Brain microvascular endothelial cell (primary cell): ENCODE data around the gene VIPAS39.

ENCODE experiments used
- DNase-seq: peaks from one replicate; pipeline ENCODE4 v3.0.0-alpha.2; 2020
- H3K27ac ChIP-seq: fragments of 250-450 bp; sonication (Bioruptor Pico); 2 replicates; pipeline ENCODE4 v1.5.1; 2020; ENCODE audit warnings: mild to moderate bottlenecking, moderate library complexity
- H3K27me3 ChIP-seq: fragments of 250-450 bp; sonication (Bioruptor Pico); replicated peaks from 2 replicates; pipeline ENCODE4 v1.5.1; 2020; ENCODE audit warnings: mild to moderate bottlenecking
- H3K36me3 ChIP-seq: fragments of 250-450 bp; sonication (Bioruptor Pico); replicated peaks from 2 replicates; pipeline ENCODE4 v1.5.1; 2020; ENCODE audit warnings: mild to moderate bottlenecking
- H3K4me3 ChIP-seq: 2 replicates; pipeline ENCODE4 v1.5.1; 2011; ENCODE audit warnings: low read depth, mild to moderate bottlenecking, control low read depth, low read length, moderate library complexity
- in situ Hi-C: cut with HindIII; loops from 2 replicates; pipeline ENCODE4 v1.10.0; 2017; ENCODE audit warnings: low sequenced_read_pairs, low pct_ligation_motif_present
- TF ChIP-seq, protein P1 (sequence below): IDR thresholded peaks from 2 replicates; pipeline ENCODE4 v1.5.1; 2011; ENCODE audit warnings: low read depth, mild to moderate bottlenecking, moderate library complexity, low read length, control low read depth, inconsistent platforms; ENCODE audit errors: missing control alignments

The VIPAS39 gene

DNA sequence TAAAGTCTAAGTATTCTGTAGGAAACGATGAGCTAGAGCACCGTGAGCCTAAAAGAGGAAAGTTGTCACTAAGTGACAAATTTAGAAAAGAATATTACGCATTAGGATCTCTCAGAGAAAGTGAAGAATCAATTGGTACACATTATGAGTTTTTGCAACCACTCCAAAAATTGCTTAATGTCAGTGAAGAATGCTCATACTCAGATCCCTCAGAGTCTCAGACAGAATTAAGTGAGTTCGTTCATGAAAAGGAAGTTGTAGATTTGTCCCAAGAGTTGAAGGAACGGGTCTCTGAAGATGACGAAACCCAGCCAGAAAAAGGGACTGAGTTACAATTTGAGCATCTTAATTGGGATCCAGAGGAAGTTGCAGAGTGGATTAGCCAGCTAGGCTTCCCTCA, 78.7 kb downstream of the VIPAS39 start:
- no peak overlapping the region for H3K4me3 ChIP-seq
- in situ Hi-C loops, result no loop called here
- no peak for DNase-seq
- H3K27ac ChIP-seq, result no peak overlapping the region
- TF ChIP-seq, protein P1, sequence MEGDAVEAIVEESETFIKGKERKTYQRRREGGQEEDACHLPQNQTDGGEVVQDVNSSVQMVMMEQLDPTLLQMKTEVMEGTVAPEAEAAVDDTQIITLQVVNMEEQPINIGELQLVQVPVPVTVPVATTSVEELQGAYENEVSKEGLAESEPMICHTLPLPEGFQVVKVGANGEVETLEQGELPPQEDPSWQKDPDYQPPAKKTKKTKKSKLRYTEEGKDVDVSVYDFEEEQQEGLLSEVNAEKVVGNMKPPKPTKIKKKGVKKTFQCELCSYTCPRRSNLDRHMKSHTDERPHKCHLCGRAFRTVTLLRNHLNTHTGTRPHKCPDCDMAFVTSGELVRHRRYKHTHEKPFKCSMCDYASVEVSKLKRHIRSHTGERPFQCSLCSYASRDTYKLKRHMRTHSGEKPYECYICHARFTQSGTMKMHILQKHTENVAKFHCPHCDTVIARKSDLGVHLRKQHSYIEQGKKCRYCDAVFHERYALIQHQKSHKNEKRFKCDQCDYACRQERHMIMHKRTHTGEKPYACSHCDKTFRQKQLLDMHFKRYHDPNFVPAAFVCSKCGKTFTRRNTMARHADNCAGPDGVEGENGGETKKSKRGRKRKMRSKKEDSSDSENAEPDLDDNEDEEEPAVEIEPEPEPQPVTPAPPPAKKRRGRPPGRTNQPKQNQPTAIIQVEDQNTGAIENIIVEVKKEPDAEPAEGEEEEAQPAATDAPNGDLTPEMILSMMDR, result no peak
- H3K27me3 ChIP-seq, result no peaks in the 10 kb centered on the region
- no peaks in the 10 kb centered on the region for H3K36me3 ChIP-seq

GRCh38 chr14:77377502-77377844, 79.9 kb downstream of the VIPAS39 start:
- DNase-seq, result no peak
- TF ChIP-seq, protein P1, result no peak
- Histone ChIP-seq H3K4me3 (peak overlapping the region; percentile 89), H3K36me3 (no peaks in the 10 kb centered on the region), H3K27ac (peak overlapping the region; percentile 73), H3K27me3 (no peaks in the 10 kb centered on the region)
- in situ Hi-C loops, result no loop called here

- peak within 1 kb of the TSS; percentile 89 for H3K4me3 ChIP-seq
- peak; percentile 82 for DNase-seq
- H3K27me3 ChIP-seq, result no peaks in the 10 kb centered on the region
- no peaks in the 10 kb centered on the region for H3K36me3 ChIP-seq
- in situ Hi-C loops, result no loop called here
- peak within 1 kb of the TSS; percentile 73 for H3K27ac ChIP-seq
- TF ChIP-seq, protein P1, result peak; percentile 6
Measured at GRCh38 chr14:77376771-77377501, 80.5 kb downstream of the VIPAS39 start, which contains the start of the genes SAMD15 and TMED8. TSS of gene SAMD15 (plus strand) at chr14:77377379. CDS start at chr14:77377419, 40 bp downstream. TSS of gene TMED8 (minus strand) at chr14:77377094. CDS start at chr14:77377053, 41 bp downstream.
